H1 (cell line): ENCODE results near the gene GAS2. TPM values are rescaled to one million over a fixed set of nuclear protein-coding genes. Genes with fewer than 3 reads are reported as not detected.

Source experiments
- CTCF ChIA-PET: fragments of 300-600 bp; sonication (Branson Sonifier 250); formaldehyde crosslinking; loops from one replicate; lab custom pipeline; 2021; ENCODE audit not compliant: partially characterized antibody; lab: Charles Lee
- POLR2A ChIA-PET: fragments of 300-600 bp; sonication (Branson Sonifier 250); formaldehyde crosslinking; loops from one replicate; lab custom pipeline; 2021; ENCODE audit warnings: inconsistent platforms; ENCODE audit not compliant: partially characterized antibody; lab: Charles Lee
- DNase-seq, 2 experiments: peaks; one replicate each; pipeline versions ENCODE4 v3.0.0 to v3.0.0-alpha.2; 2010 to 2022; ENCODE audit warnings: low spot score in 2 of 2, low read depth in 1 of 2, mixed read lengths in 1 of 2
- FAIRE-seq: peaks from 2 replicates; lab custom pipeline; 2011; peaks lifted over from hg19 to GRCh38; lab: Jason Lieb, UNC
- H2AFZ ChIP-seq: 2 replicates; pipeline ENCODE4 v1.8.1; 2012; ENCODE audit warnings: low read length, inconsistent platforms
- H2AK5ac ChIP-seq: 2 replicates; pipeline ENCODE4 v1.6.1; 2013; ENCODE audit warnings: low read depth, low read length
- H2BK120ac ChIP-seq: replicated peaks from 2 replicates; pipeline ENCODE3; 2013; ENCODE audit warnings: low read depth, low read length, inconsistent platforms
- H2BK12ac ChIP-seq: 2 replicates; pipeline ENCODE4 v1.6.1; 2013; ENCODE audit warnings: low read depth, low read length
- H2BK15ac ChIP-seq: 2 replicates; pipeline ENCODE4 v1.6.1; 2013; ENCODE audit warnings: low read length
- H2BK20ac ChIP-seq: 2 replicates; pipeline ENCODE4 v1.6.1; 2013; ENCODE audit warnings: low read length
- H2BK5ac ChIP-seq: 2 replicates; pipeline ENCODE4 v1.6.1; 2013; ENCODE audit warnings: low read depth, low read length
- H3K14ac ChIP-seq: 2 replicates; pipeline ENCODE4 v1.6.1; 2013; ENCODE audit warnings: inconsistent platforms; ENCODE audit not compliant: insufficient read length
- H3K18ac ChIP-seq: 2 replicates; pipeline ENCODE4 v1.6.1; 2013; ENCODE audit warnings: low read length; ENCODE audit errors: extremely low read depth
- H3K23ac ChIP-seq: 2 replicates; pipeline ENCODE4 v1.6.1; 2013; ENCODE audit warnings: inconsistent platforms; ENCODE audit not compliant: insufficient read length
- H3K23me2 ChIP-seq: 2 replicates; pipeline ENCODE4 v1.6.1; 2013; ENCODE audit warnings: low read depth, low read length
- H3K27ac ChIP-seq: 2 replicates; pipeline ENCODE4 v1.6.1; 2011; ENCODE audit warnings: low read depth, low read length, inconsistent platforms
- H3K27me3 ChIP-seq, 4 experiments: replicated peaks in 1 of 4; 1 replicate in 1 of 4; 2 replicates in 3 of 4; pipeline versions ENCODE4 v1.6.1 to v1.8.1; 2011 to 2013; ENCODE audit warnings: low read length in 3 of 4, mild to moderate bottlenecking in 3 of 4, inconsistent platforms in 2 of 4, mixed read lengths in 2 of 4, moderate library complexity in 1 of 4; ENCODE audit not compliant: control insufficient read depth in 3 of 4, insufficient read depth in 3 of 4; ENCODE audit errors: extremely low read depth in 1 of 4
- H3K36me3 ChIP-seq, 4 experiments: 2 replicates each; pipeline versions ENCODE4 v1.6.1 to v1.8.1; 2011 to 2013; ENCODE audit warnings: mild to moderate bottlenecking in 4 of 4, low read length in 3 of 4, moderate library complexity in 2 of 4, control low read depth in 1 of 4, inconsistent platforms in 1 of 4; ENCODE audit not compliant: insufficient read depth in 4 of 4, control insufficient read depth in 2 of 4
- H3K4ac ChIP-seq: replicated peaks from 2 replicates; pipeline ENCODE3; 2013; ENCODE audit warnings: low read length, low read depth, mixed read lengths, inconsistent platforms; ENCODE audit not compliant: insufficient read length
- H3K4me1 ChIP-seq, 4 experiments: replicated peaks in 1 of 4; 1 replicate in 1 of 4; 2 replicates in 3 of 4; pipeline versions ENCODE4 v1.6.1 to v1.8.1; 2011 to 2013; ENCODE audit warnings: low read length in 3 of 4, inconsistent platforms in 2 of 4, mixed read lengths in 1 of 4; ENCODE audit not compliant: insufficient read depth in 4 of 4, control insufficient read depth in 3 of 4
- H3K4me2 ChIP-seq, 2 experiments: 2 replicates each; pipeline versions ENCODE4 v1.6.1 to v1.8.1; 2011 to 2013; ENCODE audit warnings: low read depth in 2 of 2, low read length in 2 of 2, control low read depth in 1 of 2, inconsistent platforms in 1 of 2, mild to moderate bottlenecking in 1 of 2; ENCODE audit not compliant: insufficient read depth in 1 of 2
- H3K4me3 ChIP-seq, 4 experiments: fragments of 200-600, 300-600 bp in 1 of 4; sonication (generic), shearing (Covaris generic), sonication (Bioruptor Twin) in 1 of 4; 2 replicates each; pipeline versions ENCODE4 v1.5.1 to v1.8.1; 2011 to 2016; ENCODE audit warnings: low read length in 4 of 4, low read depth in 3 of 4, control low read depth in 2 of 4, inconsistent platforms in 2 of 4, mild to moderate bottlenecking in 2 of 4, mixed read lengths in 1 of 4, moderate library complexity in 1 of 4; ENCODE audit not compliant: insufficient read depth in 2 of 4; ENCODE audit errors: extremely low read depth in 1 of 4
- H3K56ac ChIP-seq: replicated peaks from 2 replicates; pipeline ENCODE3; 2013; ENCODE audit warnings: low read depth, mild to moderate bottlenecking, mixed read lengths, low read length, inconsistent platforms; ENCODE audit not compliant: insufficient read length
- H3K79me1 ChIP-seq: 2 replicates; pipeline ENCODE4 v1.6.1; 2013; ENCODE audit warnings: low read depth, low read length, control low read depth
- H3K79me2 ChIP-seq, 2 experiments: 2 replicates each; pipeline versions ENCODE4 v1.6.1 to v1.8.1; 2012 to 2013; ENCODE audit warnings: low read length in 2 of 2, mild to moderate bottlenecking in 2 of 2, inconsistent platforms in 1 of 2; ENCODE audit not compliant: insufficient read depth in 2 of 2, control insufficient read depth in 1 of 2
- H3K9ac ChIP-seq, 4 experiments: replicated peaks in 1 of 4; 1 replicate in 1 of 4; 2 replicates in 3 of 4; pipeline versions ENCODE4 v1.6.1 to v1.8.1; 2011 to 2013; ENCODE audit warnings: low read depth in 3 of 4, low read length in 3 of 4, control low read depth in 2 of 4, mild to moderate bottlenecking in 2 of 4, moderate library complexity in 2 of 4, inconsistent platforms in 1 of 4; ENCODE audit errors: extremely low read depth in 1 of 4
- H3K9me3 ChIP-seq, 2 experiments: 2 replicates each; pipeline versions ENCODE4 v1.6.1 to v1.8.1; 2012 to 2013; ENCODE audit warnings: mild to moderate bottlenecking in 2 of 2, moderate library complexity in 2 of 2, control low read depth in 1 of 2, inconsistent platforms in 1 of 2, low read depth in 1 of 2, low read length in 1 of 2, mixed read lengths in 1 of 2; ENCODE audit not compliant: insufficient read depth in 2 of 2
- H4K20me1 ChIP-seq, 2 experiments: replicated peaks in 1 of 2; 2 replicates each; pipeline versions ENCODE3 to v1.8.1; 2011 to 2013; ENCODE audit warnings: inconsistent platforms in 2 of 2, low read length in 2 of 2, mild to moderate bottlenecking in 1 of 2; ENCODE audit not compliant: insufficient read depth in 2 of 2, control insufficient read depth in 1 of 2
- H4K5ac ChIP-seq: 2 replicates; pipeline ENCODE4 v1.6.1; 2013; ENCODE audit warnings: low read length, low read depth, mixed read lengths, inconsistent platforms; ENCODE audit not compliant: insufficient read length
- H4K8ac ChIP-seq: 2 replicates; pipeline ENCODE4 v1.8.0; 2013; ENCODE audit warnings: mild to moderate bottlenecking, moderate library complexity, low read length, inconsistent platforms; ENCODE audit not compliant: insufficient read depth; ENCODE audit errors: extremely low read depth
- H4K91ac ChIP-seq: replicated peaks from 2 replicates; pipeline ENCODE3; 2013; ENCODE audit warnings: low read length, mixed read lengths, inconsistent platforms; ENCODE audit not compliant: insufficient read length
- CEBPB ChIP-seq: IDR thresholded peaks from 2 replicates; pipeline ENCODE4 v1.6.1; 2012; ENCODE audit warnings: low read depth, low read length
- SP4 ChIP-seq: IDR thresholded peaks from 2 replicates; pipeline ENCODE4 v1.6.1; 2012; ENCODE audit warnings: low read length, inconsistent platforms
- WGBS, 2 experiments: shearing (Covaris generic) in 1 of 2; methylation state at CpG; one replicate each; pipeline versions ENCODE4 v1.1.6 to v1.1.7; 2013 to 2015; ENCODE audit warnings: low lambda C conversion rate in 2 of 2, mixed read lengths in 2 of 2, inconsistent platforms in 1 of 2, low coverage in 1 of 2, missing lambda C conversion rate in 1 of 2; ENCODE audit not compliant: insufficient replicate concordance in 2 of 2, insufficient coverage in 1 of 2, insufficient read length in 1 of 2; ENCODE audit errors: extremely low coverage in 1 of 2, missing lambda C conversion rate in 1 of 2; 5-methylcytosine and 5-hydroxymethylcytosine counted together
- polyA plus RNA-seq, 7 experiments: library from polyadenylated mRNA; depleted of rRNA in 3 of 7; stranded (reverse) in 5 of 7; unstranded in 2 of 7; fragments of >200 nt in 5 of 7; fragments of 200-250 nt in 2 of 7; gene quantifications; 1 replicate in 5 of 7; 2 replicates in 1 of 7; 4 replicates in 1 of 7; pipeline versions ENCODE4 v1.2.1 to v1.2.3, GENCODE V29; 2011 to 2013; ENCODE audit warnings: missing spikeins in 2 of 7, mixed read lengths in 2 of 7
- total RNA-seq: library from RNA; stranded (reverse); fragmentation: NEBNext Ultra II Directional; extraction: Animal tissue kit (Norgen Biotek cat#: 25700); gene quantifications from 2 replicates; pipeline ENCODE4 v1.2.1, GENCODE V29; 2021
- TF ChIP-seq, protein P1 (sequence below): IDR thresholded peaks from 2 replicates; pipeline ENCODE4 v1.6.1; 2012; ENCODE audit warnings: inconsistent platforms

GAS2 gene
- total and polyA plus RNA-seq, 2 of the 8 experiments (the other 6 are each of a cell fraction or from before 2014, with no cell fraction given), result 0.70 to 1.7 TPM

GRCh38 chr11:22674470-22675439 is 8.3 kb downstream of the GAS2 start:
- Histone ChIP-seq H3K9ac (no peak overlapping the region), H3K4me2 (no peak overlapping the region), H3K14ac (no peak overlapping the region), H2BK5ac (no peak overlapping the region), H3K56ac (no peak overlapping the region), H3K23me2 (no peaks in the 10 kb centered on the region), H3K18ac (no peak overlapping the region), H3K27me3 (no peaks in the 10 kb centered on the region), H2BK15ac (no peak overlapping the region), H2AK5ac (no peak overlapping the region), H4K8ac (no peak overlapping the region), H2BK20ac (no peak overlapping the region), H3K36me3 (no peaks in the 10 kb centered on the region), H2AFZ (no peak overlapping the region), H4K20me1 (no peaks in the 10 kb centered on the region), H4K91ac (no peak overlapping the region), H3K79me2 (no peaks in the 10 kb centered on the region), H3K4ac (no peak overlapping the region), H3K9me3 (no peaks in the 10 kb centered on the region), H3K27ac (no peak overlapping the region), H2BK12ac (no peak overlapping the region), H3K79me1 (no peaks in the 10 kb centered on the region), H2BK120ac (no peak overlapping the region), H3K4me3 (no peak overlapping the region), H4K5ac (no peak overlapping the region), H3K23ac (no peak overlapping the region), H3K4me1 (no peaks in the 10 kb centered on the region)
- CTCF ChIA-PET, result no interaction called here
- FAIRE-seq (no peak), DNase-seq (no peak)
- WGBS, 2 experiments, result 93% methylated on average over 4 of the region's 4 CpGs; no CpG with 5 or more reads in 1 of the 2 experiments
- POLR2A ChIA-PET, result no interaction called here
- TF ChIP-seq SP4 (no peak), CEBPB (no peak)
- TF ChIP-seq, protein P1, sequence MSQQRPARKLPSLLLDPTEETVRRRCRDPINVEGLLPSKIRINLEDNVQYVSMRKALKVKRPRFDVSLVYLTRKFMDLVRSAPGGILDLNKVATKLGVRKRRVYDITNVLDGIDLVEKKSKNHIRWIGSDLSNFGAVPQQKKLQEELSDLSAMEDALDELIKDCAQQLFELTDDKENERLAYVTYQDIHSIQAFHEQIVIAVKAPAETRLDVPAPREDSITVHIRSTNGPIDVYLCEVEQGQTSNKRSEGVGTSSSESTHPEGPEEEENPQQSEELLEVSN, result no peak
